Mesenchymal stem cell (in vitro differentiated cells and primary cell): ENCODE results near the gene NDOR1.
A peak's percentile ranks its signal among the peaks of the same experiment; 100 is the strongest.

Experiments
- DNase-seq: peaks from one replicate; pipeline ENCODE4 v3.0.0-alpha.2; 2013
- H2AFZ ChIP-seq: one replicate; pipeline ENCODE4 v1.6.1; 2013; ENCODE audit warnings: low read depth, mild to moderate bottlenecking, control low read depth, inconsistent platforms, low read length, moderate library complexity
- H2AK5ac ChIP-seq: 2 replicates; pipeline ENCODE4 v1.6.1; 2013; ENCODE audit warnings: low read length, moderate library complexity, mild to moderate bottlenecking, inconsistent platforms; ENCODE audit not compliant: severe bottlenecking
- H2BK120ac ChIP-seq: one replicate; pipeline ENCODE4 v1.6.1; 2013; ENCODE audit warnings: low read depth, mild to moderate bottlenecking, inconsistent platforms, low read length, moderate library complexity
- H2BK12ac ChIP-seq, 2 experiments: one replicate each; pipeline ENCODE4 v1.6.1; 2013; ENCODE audit warnings: inconsistent platforms in 2 of 2, low read length in 2 of 2, mild to moderate bottlenecking in 2 of 2, moderate library complexity in 2 of 2, control low read depth in 1 of 2
- H2BK15ac ChIP-seq: one replicate; pipeline ENCODE4 v1.6.1; 2013; ENCODE audit warnings: mild to moderate bottlenecking, low read depth, inconsistent platforms; ENCODE audit not compliant: poor library complexity, severe bottlenecking
- H2BK5ac ChIP-seq: 2 replicates; pipeline ENCODE4 v1.6.1; 2013; ENCODE audit warnings: low read depth, mild to moderate bottlenecking, low read length, control low read depth, inconsistent platforms; ENCODE audit not compliant: poor library complexity, severe bottlenecking
- H3K14ac ChIP-seq, 2 experiments: one replicate each; pipeline ENCODE4 v1.6.1; 2013; ENCODE audit warnings: inconsistent platforms in 2 of 2, low read length in 2 of 2, control low read depth in 1 of 2, mild to moderate bottlenecking in 1 of 2, moderate library complexity in 1 of 2
- H3K18ac ChIP-seq, 2 experiments: one replicate each; pipeline ENCODE4 v1.6.1; 2013; ENCODE audit warnings: inconsistent platforms in 2 of 2, low read length in 2 of 2, control low read depth in 1 of 2, low read depth in 1 of 2, mild to moderate bottlenecking in 1 of 2
- H3K23ac ChIP-seq, 2 experiments: one replicate each; pipeline ENCODE4 v1.6.1; 2013; ENCODE audit warnings: inconsistent platforms in 2 of 2, low read length in 2 of 2, mild to moderate bottlenecking in 2 of 2, moderate library complexity in 2 of 2, control low read depth in 1 of 2
- H3K27ac ChIP-seq: 2 replicates; pipeline ENCODE4 v1.5.1; 2013; ENCODE audit warnings: mild to moderate bottlenecking, moderate library complexity, low read length, control low read depth, inconsistent platforms; ENCODE audit not compliant: poor library complexity, severe bottlenecking
- H3K27me3 ChIP-seq, 2 experiments: 2 replicates each; pipeline versions ENCODE4 v1.6.1 to v1.7.0; 2013; ENCODE audit warnings: low read length in 2 of 2, mild to moderate bottlenecking in 2 of 2, moderate library complexity in 2 of 2, control low read depth in 1 of 2, inconsistent platforms in 1 of 2; ENCODE audit not compliant: control insufficient read depth in 1 of 2, insufficient read depth in 1 of 2
- H3K36me3 ChIP-seq, 2 experiments: 2 replicates each; pipeline versions ENCODE4 v1.6.1 to v1.7.0; 2013; ENCODE audit warnings: low read length in 2 of 2, control low read depth in 1 of 2, inconsistent platforms in 1 of 2, low read depth in 1 of 2, mild to moderate bottlenecking in 1 of 2; ENCODE audit not compliant: insufficient read depth in 2 of 2, control insufficient read depth in 1 of 2
- H3K4ac ChIP-seq, 2 experiments: one replicate each; pipeline ENCODE4 v1.6.1; 2013; ENCODE audit warnings: inconsistent platforms in 2 of 2, low read length in 2 of 2, mild to moderate bottlenecking in 2 of 2, moderate library complexity in 2 of 2, control low read depth in 1 of 2, low read depth in 1 of 2
- H3K4me1 ChIP-seq: 2 replicates; pipeline ENCODE4 v1.6.1; 2013; ENCODE audit warnings: low read depth, low read length, control low read depth; ENCODE audit not compliant: control insufficient read depth, insufficient read depth
- H3K4me2 ChIP-seq: 2 replicates; pipeline ENCODE4 v1.6.1; 2013; ENCODE audit warnings: low read length, mild to moderate bottlenecking, inconsistent platforms; ENCODE audit not compliant: poor library complexity, severe bottlenecking
- H3K4me3 ChIP-seq, 2 experiments: 2 replicates each; pipeline versions ENCODE4 v1.5.1 to v1.7.0; 2013; ENCODE audit warnings: low read length in 2 of 2, mild to moderate bottlenecking in 2 of 2, control low read depth in 1 of 2, low read depth in 1 of 2; ENCODE audit not compliant: insufficient read depth in 1 of 2
- H3K79me1 ChIP-seq: replicated peaks from 2 replicates; pipeline ENCODE4 v1.6.1; 2013; ENCODE audit warnings: mild to moderate bottlenecking, control low read depth, low read length, inconsistent platforms; ENCODE audit not compliant: poor library complexity, severe bottlenecking
- H3K9ac ChIP-seq: 2 replicates; pipeline ENCODE4 v1.7.0; 2013; ENCODE audit warnings: mild to moderate bottlenecking, low read length, moderate library complexity
- H3K9me3 ChIP-seq: 2 replicates; pipeline ENCODE4 v1.7.0; 2013; ENCODE audit warnings: mild to moderate bottlenecking, low read length; ENCODE audit not compliant: control insufficient read depth
- H4K8ac ChIP-seq: one replicate; pipeline ENCODE4 v1.6.1; 2013; ENCODE audit warnings: inconsistent platforms, mild to moderate bottlenecking, low read length, moderate library complexity
- H4K91ac ChIP-seq: one replicate; pipeline ENCODE4 v1.6.1; 2013; ENCODE audit warnings: mild to moderate bottlenecking, low read length, inconsistent platforms
- WGBS: methylation state at CpG from one replicate; pipeline ENCODE4 v1.1.7; 2013; ENCODE audit warnings: mixed read lengths; 5-methylcytosine and 5-hydroxymethylcytosine counted together

NDOR1 gene

GRCh38 chr9:137245450-137246421 lies 40.2 kb downstream of the NDOR1 start:
- Histone ChIP-seq H2AK5ac (no peak overlapping the region), H2AFZ (no peak overlapping the region), H2BK120ac (no peak overlapping the region), H3K36me3 (peaks cover 24 to 27% of the 10 kb centered on the region in 2 experiments), H2BK15ac (no peak overlapping the region), H3K27ac (no peak overlapping the region), H2BK12ac (no peak overlapping the region), H3K9ac (no peak overlapping the region), H3K4me1 (peaks cover 40% of the 10 kb centered on the region), H4K91ac (no peak overlapping the region), H3K4ac (no peak overlapping the region), H3K9me3 (no peaks in the 10 kb centered on the region), H3K79me1 (no peaks in the 10 kb centered on the region), H4K8ac (no peak overlapping the region), H3K4me2 (no peak overlapping the region), H2BK5ac (no peak overlapping the region), H3K14ac (no peak overlapping the region), H3K18ac (no peak overlapping the region), H3K23ac (peak overlapping the region in 1 of 2 experiments; percentile 14), H3K27me3 (peaks cover 0 to 17% of the 10 kb centered on the region in 2 experiments), H3K4me3 (no peak overlapping the region)
- no peak for DNase-seq
- WGBS: 92% methylated on average over 25 of the region's 25 CpGs

- no peak overlapping the region for H3K4me2 ChIP-seq
- DNase-seq: no peak
- no peak overlapping the region for H3K23ac ChIP-seq
- peaks cover 0 to 17% of the 10 kb centered on the region in 2 experiments for H3K27me3 ChIP-seq
- no peak overlapping the region for H3K9ac ChIP-seq
- no peak overlapping the region for H4K8ac ChIP-seq
- no peak overlapping the region for H4K91ac ChIP-seq
- H2BK5ac ChIP-seq: no peak overlapping the region
- H3K36me3 ChIP-seq: peaks cover 17 to 20% of the 10 kb centered on the region in 2 experiments
- no peaks in the 10 kb centered on the region for H3K9me3 ChIP-seq
- 76% methylated on average over 19 of the region's 20 CpGs for WGBS
- H3K14ac ChIP-seq: no peak overlapping the region
- H3K27ac ChIP-seq: no peak overlapping the region
- no peak overlapping the region for H3K18ac ChIP-seq
- peak overlapping the region in 1 of 2 experiments; percentile 31 for H2BK12ac ChIP-seq
- H3K4me3 ChIP-seq: no peak overlapping the region
- no peak overlapping the region for H2BK120ac ChIP-seq
- H2BK15ac ChIP-seq: no peak overlapping the region
- no peak overlapping the region for H2AFZ ChIP-seq
- no peaks in the 10 kb centered on the region for H3K79me1 ChIP-seq
- H3K4ac ChIP-seq: no peak overlapping the region
- no peak overlapping the region for H2AK5ac ChIP-seq
- H3K4me1 ChIP-seq: peaks cover 45% of the 10 kb centered on the region
Observed at GRCh38 chr9:137247135-137247915, 41.8 kb downstream of the NDOR1 start.

- Histone ChIP-seq H3K4me1 (peaks cover 40% of the 10 kb centered on the region), H3K18ac (no peak overlapping the region), H3K79me1 (no peaks in the 10 kb centered on the region), H2AK5ac (no peak overlapping the region), H3K4me3 (no peak overlapping the region), H2BK15ac (no peak overlapping the region), H3K4me2 (no peak overlapping the region), H3K14ac (no peak overlapping the region), H3K27me3 (peaks cover 0 to 17% of the 10 kb centered on the region in 2 experiments), H3K36me3 (peaks cover 12 to 14% of the 10 kb centered on the region in 2 experiments), H2BK120ac (no peak overlapping the region), H4K8ac (no peak overlapping the region), H2AFZ (no peak overlapping the region), H3K9ac (no peak overlapping the region), H3K4ac (no peak overlapping the region), H3K9me3 (no peaks in the 10 kb centered on the region), H2BK12ac (no peak overlapping the region), H3K27ac (no peak overlapping the region), H2BK5ac (no peak overlapping the region), H4K91ac (no peak overlapping the region), H3K23ac (no peak overlapping the region)
- WGBS: 85% methylated on average over 5 of the region's 6 CpGs
- DNase-seq: no peak
Observed at GRCh38 chr9:137247916-137248175, 42.3 kb downstream of the NDOR1 start.
